ENCODE data around the gene CHMP4A. TPM values are rescaled to one million over a fixed set of nuclear protein-coding genes. Genes with fewer than 3 reads are reported as not detected.
"Not testable (repeated sequence)": the region's sequence is repeated elsewhere in the genome, so short reads cannot be mapped to it uniquely, and the experiment has no call there.

CHMP4A gene
- total RNA-seq, 1 donor from 2014 or later = 32.4 TPM

DNA sequence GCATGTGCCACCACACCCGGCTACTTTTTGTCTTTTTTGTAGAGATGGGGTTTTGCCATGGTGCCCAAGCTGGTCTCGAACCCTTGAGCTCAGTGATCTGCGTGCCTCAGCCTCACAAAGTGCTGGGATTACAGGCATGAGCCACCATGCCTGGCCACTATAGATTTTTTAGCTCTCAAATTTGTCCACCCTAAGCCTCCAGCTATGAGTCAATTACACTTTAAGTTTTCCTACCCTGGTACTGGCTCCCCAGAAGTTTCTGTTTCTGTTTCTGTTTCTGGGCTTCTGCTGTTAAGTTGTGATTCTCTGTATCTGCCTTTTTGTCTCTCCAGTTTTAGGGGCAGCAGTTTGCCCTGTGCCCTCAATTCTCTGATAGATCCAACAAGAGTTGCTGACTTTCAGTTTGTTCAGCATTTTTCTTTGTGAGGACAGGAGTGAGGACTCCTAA is 33.5 kb upstream of the CHMP4A start:
- DNase-seq = no peak
- no peak overlapping the region for H3K27ac Mint-ChIP-seq (ENCODE audit: unreplicated experiment)
- peaks cover 11% of the 10 kb centered on the region for H3K9me3 Mint-ChIP-seq (ENCODE audit: unreplicated experiment)
- peaks cover 13% of the 10 kb centered on the region for H3K27me3 Mint-ChIP-seq (ENCODE audit: unreplicated experiment)
- TF ChIP-seq, protein P1, sequence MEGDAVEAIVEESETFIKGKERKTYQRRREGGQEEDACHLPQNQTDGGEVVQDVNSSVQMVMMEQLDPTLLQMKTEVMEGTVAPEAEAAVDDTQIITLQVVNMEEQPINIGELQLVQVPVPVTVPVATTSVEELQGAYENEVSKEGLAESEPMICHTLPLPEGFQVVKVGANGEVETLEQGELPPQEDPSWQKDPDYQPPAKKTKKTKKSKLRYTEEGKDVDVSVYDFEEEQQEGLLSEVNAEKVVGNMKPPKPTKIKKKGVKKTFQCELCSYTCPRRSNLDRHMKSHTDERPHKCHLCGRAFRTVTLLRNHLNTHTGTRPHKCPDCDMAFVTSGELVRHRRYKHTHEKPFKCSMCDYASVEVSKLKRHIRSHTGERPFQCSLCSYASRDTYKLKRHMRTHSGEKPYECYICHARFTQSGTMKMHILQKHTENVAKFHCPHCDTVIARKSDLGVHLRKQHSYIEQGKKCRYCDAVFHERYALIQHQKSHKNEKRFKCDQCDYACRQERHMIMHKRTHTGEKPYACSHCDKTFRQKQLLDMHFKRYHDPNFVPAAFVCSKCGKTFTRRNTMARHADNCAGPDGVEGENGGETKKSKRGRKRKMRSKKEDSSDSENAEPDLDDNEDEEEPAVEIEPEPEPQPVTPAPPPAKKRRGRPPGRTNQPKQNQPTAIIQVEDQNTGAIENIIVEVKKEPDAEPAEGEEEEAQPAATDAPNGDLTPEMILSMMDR (IDR thresholded peaks at IDR 0.05; ENCODE audit: partially characterized antibody, unreplicated experiment) = no peak
- peaks cover 13% of the 10 kb centered on the region for H3K4me1 Mint-ChIP-seq (ENCODE audit: low read depth, unreplicated experiment)
- no peak overlapping the region for H3K4me3 Mint-ChIP-seq (ENCODE audit: unreplicated experiment)
- no peaks in the 10 kb centered on the region for H3K36me3 Mint-ChIP-seq (ENCODE audit: unreplicated experiment)

DNA sequence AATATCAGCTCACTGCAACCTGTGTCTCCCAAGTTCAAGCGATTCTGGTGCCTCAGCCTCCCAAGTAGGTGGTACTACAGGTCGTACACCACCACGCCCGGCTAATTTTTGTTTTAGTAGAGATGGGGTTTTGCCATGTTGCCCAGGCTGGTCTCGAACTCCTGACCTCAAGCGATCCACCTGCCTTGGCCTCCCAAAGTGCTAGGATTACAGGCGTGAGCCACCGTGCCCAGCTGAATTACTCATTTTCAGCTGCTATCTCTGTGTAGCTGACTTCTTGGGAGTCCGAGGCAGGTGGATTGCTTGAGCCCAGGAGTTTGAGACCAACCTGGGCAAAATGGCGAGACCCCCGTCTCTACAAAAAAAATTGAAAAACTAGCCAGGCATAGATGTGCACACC is 32.1 kb upstream of the CHMP4A start:
- not testable (repeated sequence) for H3K4me3 Mint-ChIP-seq (ENCODE audit: unreplicated experiment); H3K27ac Mint-ChIP-seq (ENCODE audit: unreplicated experiment); DNase-seq; H3K36me3 Mint-ChIP-seq (ENCODE audit: unreplicated experiment); H3K9me3 Mint-ChIP-seq (ENCODE audit: unreplicated experiment)
- H3K27me3 Mint-ChIP-seq (ENCODE audit: unreplicated experiment) = peaks cover 13% of the 10 kb centered on the region
- H3K4me1 Mint-ChIP-seq (ENCODE audit: low read depth, unreplicated experiment) = peaks cover 13% of the 10 kb centered on the region

DNA sequence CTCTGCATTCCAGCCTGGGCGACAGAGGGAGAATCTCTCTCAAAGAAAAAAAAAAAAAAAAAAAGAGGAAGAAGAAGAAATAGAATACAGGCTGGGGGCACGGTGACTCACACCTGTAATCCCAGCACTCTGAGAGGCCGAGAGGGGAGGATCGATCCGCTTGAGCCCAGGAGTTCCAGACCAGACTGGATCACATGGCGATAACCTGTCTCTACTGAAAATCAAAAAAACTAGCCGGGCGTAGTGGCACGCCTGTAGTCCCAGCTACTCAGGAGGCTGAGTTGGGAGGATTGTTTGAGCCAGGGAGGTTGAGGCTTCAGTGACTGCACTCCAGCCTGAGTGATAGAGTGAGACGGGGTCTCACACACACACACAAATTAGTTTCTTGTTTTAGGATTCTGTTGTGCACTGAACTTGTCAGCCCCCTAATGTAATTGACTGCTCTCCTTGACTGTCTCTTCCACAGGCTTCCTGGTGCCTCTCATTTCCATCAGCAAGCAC is 30.1 kb upstream of the CHMP4A start:
- H3K27me3 Mint-ChIP-seq (ENCODE audit: unreplicated experiment) = peaks cover 15% of the 10 kb centered on the region
- peaks cover 7% of the 10 kb centered on the region for H3K9me3 Mint-ChIP-seq (ENCODE audit: unreplicated experiment)
- H3K27ac Mint-ChIP-seq (ENCODE audit: unreplicated experiment) = peak overlapping the region; percentile 99
- TF ChIP-seq, protein P1 (IDR thresholded peaks at IDR 0.05; ENCODE audit: partially characterized antibody, unreplicated experiment) = no peak
- no peaks in the 10 kb centered on the region for H3K36me3 Mint-ChIP-seq (ENCODE audit: unreplicated experiment)
- no peak for DNase-seq
- H3K4me1 Mint-ChIP-seq (ENCODE audit: low read depth, unreplicated experiment) = peaks cover 9% of the 10 kb centered on the region
- H3K4me3 Mint-ChIP-seq (ENCODE audit: unreplicated experiment) = peak overlapping the region; percentile 98

DNA sequence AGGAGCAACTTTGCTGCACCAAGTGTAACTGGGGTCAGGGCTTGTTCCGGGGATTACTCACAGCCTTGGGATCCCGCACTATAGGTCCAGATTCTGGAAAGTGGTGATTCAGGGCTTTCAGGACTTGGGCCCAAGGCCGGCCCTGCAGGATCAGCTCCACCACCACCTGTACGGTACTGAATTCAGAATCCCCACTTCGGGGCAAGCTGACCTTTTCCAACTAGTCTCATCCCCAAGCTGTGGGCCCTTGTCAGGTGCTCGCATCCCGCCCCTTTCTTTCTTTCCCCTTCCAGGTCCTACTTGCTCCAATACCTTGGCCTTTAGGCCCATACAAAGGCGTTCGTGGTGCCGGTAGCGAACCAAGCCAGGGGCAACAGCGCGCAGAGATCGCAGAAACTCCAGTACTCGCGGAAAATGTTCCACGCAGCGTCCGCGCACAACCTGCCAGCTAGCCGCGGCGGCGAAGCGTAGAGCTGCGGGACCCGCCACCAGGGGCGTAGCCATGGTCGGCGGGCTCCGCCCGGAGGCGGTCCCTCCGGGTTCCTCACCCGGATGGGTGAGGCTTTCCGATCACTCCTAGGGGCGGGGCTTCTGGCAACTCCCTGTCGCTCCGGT is 28.6 kb upstream of the CHMP4A start:
- TF ChIP-seq, protein P1 (IDR thresholded peaks at IDR 0.05; ENCODE audit: partially characterized antibody, unreplicated experiment) = peak; percentile 74

DNA sequence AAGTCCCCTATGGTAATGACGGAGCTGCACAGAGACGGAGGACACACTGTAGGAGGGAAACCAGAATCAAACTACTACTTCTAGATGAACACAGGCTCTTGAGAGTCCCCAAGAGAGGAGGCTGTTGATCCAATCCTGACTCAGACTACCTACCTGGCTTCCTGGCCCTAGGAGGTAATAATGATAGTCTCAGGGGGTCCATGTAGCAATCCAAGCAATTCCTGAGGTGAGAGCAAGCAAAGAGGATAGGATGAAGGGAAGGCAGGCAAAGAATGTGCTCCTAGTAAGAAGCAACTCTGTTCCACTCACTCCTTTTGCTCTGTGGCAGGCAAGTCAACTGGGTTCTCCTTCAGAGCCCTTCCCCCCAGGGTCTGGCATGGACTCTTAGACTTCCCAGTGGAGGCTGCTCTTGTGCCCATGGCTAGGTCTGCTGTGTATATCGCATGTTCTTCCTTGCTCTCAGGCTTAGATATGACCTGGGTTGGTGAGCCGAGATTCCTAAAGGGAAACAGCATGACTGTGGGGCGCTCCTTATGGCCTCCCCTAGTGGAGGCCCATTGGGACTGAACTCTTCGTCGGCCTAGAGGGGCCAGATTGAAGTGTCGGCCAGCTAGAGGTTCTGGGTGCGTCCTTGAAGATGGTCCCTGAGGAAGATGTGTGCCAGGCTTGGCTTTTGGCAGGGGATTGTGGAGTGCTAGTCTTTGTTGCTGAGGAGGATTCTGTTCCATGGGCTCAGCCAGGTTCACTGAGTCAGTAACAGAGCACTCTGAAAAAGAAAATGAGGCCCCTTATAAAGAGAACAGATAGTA is 27.0 kb upstream of the CHMP4A start:
- TF ChIP-seq, protein P1 (IDR thresholded peaks at IDR 0.05; ENCODE audit: partially characterized antibody, unreplicated experiment) = no peak
- H3K4me1 Mint-ChIP-seq (ENCODE audit: low read depth, unreplicated experiment) = peaks cover 9% of the 10 kb centered on the region
- H3K27ac Mint-ChIP-seq (ENCODE audit: unreplicated experiment) = peak overlapping the region; percentile 33
- H3K36me3 Mint-ChIP-seq (ENCODE audit: unreplicated experiment) = peaks cover 5% of the 10 kb centered on the region
- no peak for DNase-seq
- H3K27me3 Mint-ChIP-seq (ENCODE audit: unreplicated experiment) = peaks cover 11% of the 10 kb centered on the region
- peak overlapping the region; percentile 98 for H3K4me3 Mint-ChIP-seq (ENCODE audit: unreplicated experiment)
- H3K9me3 Mint-ChIP-seq (ENCODE audit: unreplicated experiment) = peaks cover 11% of the 10 kb centered on the region

More for the DNA sequence above, 28.6 kb upstream of the CHMP4A start:
- peak; percentile 92 for DNase-seq
- peak overlapping the region; percentile 98 for H3K4me3 Mint-ChIP-seq (ENCODE audit: unreplicated experiment)
- H3K27ac Mint-ChIP-seq (ENCODE audit: unreplicated experiment) = peak overlapping the region; percentile 99
- H3K36me3 Mint-ChIP-seq (ENCODE audit: unreplicated experiment) = peaks cover 5% of the 10 kb centered on the region
- H3K27me3 Mint-ChIP-seq (ENCODE audit: unreplicated experiment) = peaks cover 11% of the 10 kb centered on the region
- peaks cover 9% of the 10 kb centered on the region for H3K4me1 Mint-ChIP-seq (ENCODE audit: low read depth, unreplicated experiment)
- peaks cover 7% of the 10 kb centered on the region for H3K9me3 Mint-ChIP-seq (ENCODE audit: unreplicated experiment)

All from glutamatergic neuron (in vitro differentiated cells).